Measurements from ENCODE around the gene HIP1. TPM values are rescaled to one million over a fixed set of nuclear protein-coding genes. Genes with fewer than 3 reads are reported as not detected.

HIP1 gene
- polyA plus RNA-seq, 2 of the 4 experiments (the other 2 are of a cell fraction), result 17.3 to 33.4 TPM

GRCh38 chr7:75738975-75739795 lies 444 bp upstream of the HIP1 start (continued):
- TF ChIP-seq MAZ (IDR thresholded peaks at IDR 0.05; ENCODE audit: borderline replicate concordance, low read depth, low read length), result 0 out of 2 replicates have a peak, but pooled peaks have one; percentile 46
- TF ChIP-seq, protein P1, sequence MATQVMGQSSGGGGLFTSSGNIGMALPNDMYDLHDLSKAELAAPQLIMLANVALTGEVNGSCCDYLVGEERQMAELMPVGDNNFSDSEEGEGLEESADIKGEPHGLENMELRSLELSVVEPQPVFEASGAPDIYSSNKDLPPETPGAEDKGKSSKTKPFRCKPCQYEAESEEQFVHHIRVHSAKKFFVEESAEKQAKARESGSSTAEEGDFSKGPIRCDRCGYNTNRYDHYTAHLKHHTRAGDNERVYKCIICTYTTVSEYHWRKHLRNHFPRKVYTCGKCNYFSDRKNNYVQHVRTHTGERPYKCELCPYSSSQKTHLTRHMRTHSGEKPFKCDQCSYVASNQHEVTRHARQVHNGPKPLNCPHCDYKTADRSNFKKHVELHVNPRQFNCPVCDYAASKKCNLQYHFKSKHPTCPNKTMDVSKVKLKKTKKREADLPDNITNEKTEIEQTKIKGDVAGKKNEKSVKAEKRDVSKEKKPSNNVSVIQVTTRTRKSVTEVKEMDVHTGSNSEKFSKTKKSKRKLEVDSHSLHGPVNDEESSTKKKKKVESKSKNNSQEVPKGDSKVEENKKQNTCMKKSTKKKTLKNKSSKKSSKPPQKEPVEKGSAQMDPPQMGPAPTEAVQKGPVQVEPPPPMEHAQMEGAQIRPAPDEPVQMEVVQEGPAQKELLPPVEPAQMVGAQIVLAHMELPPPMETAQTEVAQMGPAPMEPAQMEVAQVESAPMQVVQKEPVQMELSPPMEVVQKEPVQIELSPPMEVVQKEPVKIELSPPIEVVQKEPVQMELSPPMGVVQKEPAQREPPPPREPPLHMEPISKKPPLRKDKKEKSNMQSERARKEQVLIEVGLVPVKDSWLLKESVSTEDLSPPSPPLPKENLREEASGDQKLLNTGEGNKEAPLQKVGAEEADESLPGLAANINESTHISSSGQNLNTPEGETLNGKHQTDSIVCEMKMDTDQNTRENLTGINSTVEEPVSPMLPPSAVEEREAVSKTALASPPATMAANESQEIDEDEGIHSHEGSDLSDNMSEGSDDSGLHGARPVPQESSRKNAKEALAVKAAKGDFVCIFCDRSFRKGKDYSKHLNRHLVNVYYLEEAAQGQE (IDR thresholded peaks at IDR 0.05), result no peak
- TF ChIP-seq FOXS1 (CRISPR knock-in tag; IDR thresholded peaks at IDR 0.05), result no peak
- TF ChIP-seq, protein P2, sequence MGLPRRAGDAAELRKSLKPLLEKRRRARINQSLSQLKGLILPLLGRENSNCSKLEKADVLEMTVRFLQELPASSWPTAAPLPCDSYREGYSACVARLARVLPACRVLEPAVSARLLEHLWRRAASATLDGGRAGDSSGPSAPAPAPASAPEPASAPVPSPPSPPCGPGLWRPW (IDR thresholded peaks at IDR 0.05), result no peak
- TF ChIP-seq MYC (IDR thresholded peaks at IDR 0.05; ENCODE audit: borderline replicate concordance, low read length), result no peak
- peak in 1 of 2 experiments; percentile 60; a peak in 2 of 5 replicates for TF ChIP-seq JUN (IDR thresholded peaks at IDR 0.05)
- TF ChIP-seq, protein P3, sequence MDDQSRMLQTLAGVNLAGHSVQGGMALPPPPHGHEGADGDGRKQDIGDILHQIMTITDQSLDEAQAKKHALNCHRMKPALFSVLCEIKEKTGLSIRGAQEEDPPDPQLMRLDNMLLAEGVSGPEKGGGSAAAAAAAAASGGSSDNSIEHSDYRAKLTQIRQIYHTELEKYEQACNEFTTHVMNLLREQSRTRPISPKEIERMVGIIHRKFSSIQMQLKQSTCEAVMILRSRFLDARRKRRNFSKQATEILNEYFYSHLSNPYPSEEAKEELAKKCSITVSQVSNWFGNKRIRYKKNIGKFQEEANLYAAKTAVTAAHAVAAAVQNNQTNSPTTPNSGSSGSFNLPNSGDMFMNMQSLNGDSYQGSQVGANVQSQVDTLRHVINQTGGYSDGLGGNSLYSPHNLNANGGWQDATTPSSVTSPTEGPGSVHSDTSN (IDR thresholded peaks at IDR 0.05), result peak; percentile 92
- TF ChIP-seq ZNF302 (CRISPR knock-in tag; IDR thresholded peaks at IDR 0.05), result no peak
- TF ChIP-seq, protein P4, sequence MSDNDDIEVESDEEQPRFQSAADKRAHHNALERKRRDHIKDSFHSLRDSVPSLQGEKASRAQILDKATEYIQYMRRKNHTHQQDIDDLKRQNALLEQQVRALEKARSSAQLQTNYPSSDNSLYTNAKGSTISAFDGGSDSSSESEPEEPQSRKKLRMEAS (IDR thresholded peaks at IDR 0.05), result no peak
- peak; percentile 91 for TF ChIP-seq PHF8 (IDR thresholded peaks at IDR 0.05; ENCODE audit: borderline replicate concordance, low read depth)
- TF ChIP-seq CTCF (IDR thresholded peaks at IDR 0.05), result no peak

GRCh38 chr7:75737856-75738603 lies 711 bp downstream of the HIP1 start:
- H3K4me1 ChIP-seq, result peaks cover 53% of the 10 kb centered on the region
- ATAC-seq (peak; percentile 1 to 4; a peak in 2 of 6 replicates), FAIRE-seq (no peak), DNase-seq (ENCODE audit: low read depth in 1 of 2, low spot score in 1 of 2) (no peak)
- peak overlapping the region; percentile 94 for H3K4me2 ChIP-seq
- ChIA-PET POLR2A (no interaction called here), CTCF (interaction anchor here (0.8 to 2.7 kb wide), 5 partner anchors 9 to 78 kb away, joined by 3 to 15 read pairs (median 4); no protein-coding TSS in a partner anchor)
- 18% methylated on average over 18 of the region's 18 CpGs for WGBS (ENCODE audit: missing lambda C conversion rate)
- H3K27ac ChIP-seq, result peak overlapping the region; percentile 91
- H3K9me3 ChIP-seq, result no peaks in the 10 kb centered on the region
- H3K4me3 ChIP-seq, result peak overlapping the region; percentile 97
- no peak for TF ChIP-seq JUN (IDR thresholded peaks at IDR 0.05)
- TF ChIP-seq FOSB (CRISPR knock-in tag; IDR thresholded peaks at IDR 0.05), result no peak
- TF ChIP-seq PHF8 (IDR thresholded peaks at IDR 0.05; ENCODE audit: borderline replicate concordance, low read depth), result no peak
- no peak for TF ChIP-seq MAZ (IDR thresholded peaks at IDR 0.05; ENCODE audit: borderline replicate concordance, low read depth, low read length)
- no peak for TF ChIP-seq NR3C1 (IDR thresholded peaks at IDR 0.05)
- no peak for TF ChIP-seq ZFP36 (IDR thresholded peaks at IDR 0.05; ENCODE audit: borderline replicate concordance, partially characterized antibody)
- TF ChIP-seq USF2 (IDR thresholded peaks at IDR 0.05), result no peak
- TF ChIP-seq GATA3 (IDR thresholded peaks at IDR 0.05; ENCODE audit: borderline replicate concordance), result no peak
- no peak for TF ChIP-seq FOSL2 (IDR thresholded peaks at IDR 0.05)
- no peak for TF ChIP-seq FOSL2 (CRISPR knock-in tag; IDR thresholded peaks at IDR 0.05)
- TF ChIP-seq RAD21 (conservative IDR thresholded peaks at IDR 0.05 in 1 of 2, IDR thresholded peaks at IDR 0.05 in 1 of 2), result no peak
- TF ChIP-seq JUNB (IDR thresholded peaks at IDR 0.05), result no peak
- TF ChIP-seq CTCF (IDR thresholded peaks at IDR 0.05), result no peak
